BE2C (cell line): ENCODE data around the gene NKX2-2.

Experiments used
- DNase-seq: peaks from one replicate; pipeline ENCODE4 v3.0.0-alpha.2; 2020
- H3K27me3 ChIP-seq: fragments of 250-450 bp; sonication (Bioruptor Pico); 2 replicates; pipeline ENCODE4 v1.5.1; 2020; ENCODE audit warnings: mild to moderate bottlenecking
- H3K36me3 ChIP-seq: fragments of 250-450 bp; sonication (Bioruptor Pico); 2 replicates; pipeline ENCODE4 v1.5.1; 2020; ENCODE audit warnings: mild to moderate bottlenecking
- H3K4me1 ChIP-seq: fragments of 250-450 bp; sonication (Bioruptor Pico); 2 replicates; pipeline ENCODE4 v1.5.1; 2020
- H3K4me3 ChIP-seq: 2 replicates; pipeline ENCODE4 v1.5.1; 2011; ENCODE audit warnings: low read depth, low read length
- H3K9me3 ChIP-seq: fragments of 250-450 bp; sonication (Bioruptor Pico); 2 replicates; pipeline ENCODE4 v1.5.1; 2020
- TF ChIP-seq, protein P1 (sequence below): IDR thresholded peaks from 2 replicates; pipeline ENCODE4 v1.5.1; 2012; ENCODE audit warnings: mild to moderate bottlenecking, low read depth, low read length

NKX2-2 gene

DNA sequence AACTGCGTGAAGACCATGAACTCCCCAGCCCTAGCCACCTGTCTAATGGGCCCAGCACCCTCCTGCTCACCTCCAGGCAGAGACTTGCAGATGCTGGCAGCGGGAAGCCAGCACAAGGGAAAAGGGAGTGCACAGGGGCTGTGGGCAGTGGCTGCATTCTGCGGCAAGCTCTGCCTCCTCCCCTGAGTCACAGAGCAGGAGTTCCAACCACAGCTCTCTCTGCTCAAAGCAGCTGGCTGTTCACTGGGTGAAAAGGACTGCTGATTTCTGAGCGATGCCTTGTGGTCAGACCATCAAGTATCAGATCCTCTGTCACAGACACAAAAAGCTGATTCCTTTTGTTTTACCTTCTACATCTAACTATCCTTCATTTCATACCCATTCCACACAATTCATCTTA is 10.5 kb downstream of the NKX2-2 start:
- DNase-seq: no peak
- Histone ChIP-seq H3K27me3 (peaks cover 51% of the 10 kb centered on the region), H3K4me3 (no peak overlapping the region), H3K9me3 (no peaks in the 10 kb centered on the region), H3K4me1 (no peaks in the 10 kb centered on the region; the same call in 1 of the 2 replicates), H3K36me3 (no peaks in the 10 kb centered on the region)
- TF ChIP-seq, protein P1, sequence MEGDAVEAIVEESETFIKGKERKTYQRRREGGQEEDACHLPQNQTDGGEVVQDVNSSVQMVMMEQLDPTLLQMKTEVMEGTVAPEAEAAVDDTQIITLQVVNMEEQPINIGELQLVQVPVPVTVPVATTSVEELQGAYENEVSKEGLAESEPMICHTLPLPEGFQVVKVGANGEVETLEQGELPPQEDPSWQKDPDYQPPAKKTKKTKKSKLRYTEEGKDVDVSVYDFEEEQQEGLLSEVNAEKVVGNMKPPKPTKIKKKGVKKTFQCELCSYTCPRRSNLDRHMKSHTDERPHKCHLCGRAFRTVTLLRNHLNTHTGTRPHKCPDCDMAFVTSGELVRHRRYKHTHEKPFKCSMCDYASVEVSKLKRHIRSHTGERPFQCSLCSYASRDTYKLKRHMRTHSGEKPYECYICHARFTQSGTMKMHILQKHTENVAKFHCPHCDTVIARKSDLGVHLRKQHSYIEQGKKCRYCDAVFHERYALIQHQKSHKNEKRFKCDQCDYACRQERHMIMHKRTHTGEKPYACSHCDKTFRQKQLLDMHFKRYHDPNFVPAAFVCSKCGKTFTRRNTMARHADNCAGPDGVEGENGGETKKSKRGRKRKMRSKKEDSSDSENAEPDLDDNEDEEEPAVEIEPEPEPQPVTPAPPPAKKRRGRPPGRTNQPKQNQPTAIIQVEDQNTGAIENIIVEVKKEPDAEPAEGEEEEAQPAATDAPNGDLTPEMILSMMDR: no peak

DNA sequence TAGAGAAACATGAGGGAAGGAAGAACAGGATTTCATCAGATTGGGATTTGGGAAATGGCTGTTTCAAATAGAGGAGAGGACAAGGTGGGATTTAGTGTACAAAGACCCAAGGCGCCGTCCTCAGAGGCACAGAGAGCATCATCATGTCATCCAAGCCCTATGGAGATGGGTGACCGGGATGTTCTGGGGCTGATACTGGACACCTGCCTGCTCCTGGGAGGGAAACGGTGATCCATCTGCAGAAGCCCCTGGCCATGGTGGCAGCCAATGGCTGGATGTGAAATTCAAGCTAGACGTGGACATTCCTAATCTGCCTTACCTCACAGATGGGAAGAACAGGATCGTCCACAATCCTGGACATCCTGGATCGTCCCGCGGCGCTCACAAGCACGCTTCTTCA is 12.7 kb downstream of the NKX2-2 start:
- DNase-seq: no peak
- no peak overlapping the region for H3K4me3 ChIP-seq
- H3K9me3 ChIP-seq: no peaks in the 10 kb centered on the region
- peaks cover 45% of the 10 kb centered on the region for H3K27me3 ChIP-seq
- H3K4me1 ChIP-seq: no peaks in the 10 kb centered on the region; the same call in 1 of the 2 replicates
- H3K36me3 ChIP-seq: no peaks in the 10 kb centered on the region
- TF ChIP-seq, protein P1: no peak

DNA sequence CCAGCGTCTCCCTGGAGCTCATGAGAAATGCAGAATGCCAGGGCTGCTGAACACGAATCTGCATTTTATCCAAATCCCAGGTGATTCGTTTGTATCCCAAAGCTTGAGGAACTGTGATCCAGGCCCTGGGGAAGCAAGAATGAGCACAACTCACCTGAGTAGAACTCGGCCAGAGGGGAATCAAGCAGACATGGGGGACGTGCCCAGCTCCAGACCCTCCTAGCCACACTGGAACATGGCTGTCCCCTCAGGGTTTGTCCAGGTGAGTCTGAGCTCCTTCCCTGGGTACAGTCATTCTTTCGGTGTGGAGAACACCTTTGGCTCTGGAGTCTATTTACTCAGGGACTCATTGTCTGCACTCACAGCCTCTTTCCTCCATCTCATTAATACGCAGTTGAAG is 13.3 kb downstream of the NKX2-2 start:
- TF ChIP-seq, protein P1: no peak
- no peaks in the 10 kb centered on the region for H3K36me3 ChIP-seq
- H3K27me3 ChIP-seq: peaks cover 42% of the 10 kb centered on the region
- DNase-seq: no peak
- H3K9me3 ChIP-seq: no peaks in the 10 kb centered on the region
- H3K4me3 ChIP-seq: no peak overlapping the region
- no peaks in the 10 kb centered on the region; the same call in 1 of the 2 replicates for H3K4me1 ChIP-seq

DNA sequence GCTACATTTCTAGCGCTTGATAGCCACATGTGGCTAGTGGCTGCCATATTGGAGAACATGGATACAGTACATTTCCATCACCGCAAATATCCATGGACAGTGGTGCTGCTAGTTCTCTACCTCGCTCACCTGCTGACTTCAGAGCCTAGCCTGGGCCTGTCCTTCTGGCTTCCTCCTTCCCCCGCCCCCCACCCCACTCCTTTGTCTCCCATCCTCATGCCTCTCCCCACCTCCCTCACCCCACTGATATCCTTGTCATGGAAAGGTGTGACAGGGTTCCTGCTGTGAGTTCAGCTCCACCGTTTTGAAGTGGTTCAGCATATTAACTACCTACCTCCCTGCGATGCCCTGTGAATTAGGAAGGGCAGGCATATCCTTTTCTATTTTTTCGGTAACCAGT is 14.2 kb downstream of the NKX2-2 start:
- Histone ChIP-seq H3K36me3 (no peaks in the 10 kb centered on the region), H3K9me3 (no peaks in the 10 kb centered on the region), H3K27me3 (peaks cover 36% of the 10 kb centered on the region), H3K4me3 (no peak overlapping the region), H3K4me1 (no peaks in the 10 kb centered on the region)
- no peak for DNase-seq
- TF ChIP-seq, protein P1: no peak

DNA sequence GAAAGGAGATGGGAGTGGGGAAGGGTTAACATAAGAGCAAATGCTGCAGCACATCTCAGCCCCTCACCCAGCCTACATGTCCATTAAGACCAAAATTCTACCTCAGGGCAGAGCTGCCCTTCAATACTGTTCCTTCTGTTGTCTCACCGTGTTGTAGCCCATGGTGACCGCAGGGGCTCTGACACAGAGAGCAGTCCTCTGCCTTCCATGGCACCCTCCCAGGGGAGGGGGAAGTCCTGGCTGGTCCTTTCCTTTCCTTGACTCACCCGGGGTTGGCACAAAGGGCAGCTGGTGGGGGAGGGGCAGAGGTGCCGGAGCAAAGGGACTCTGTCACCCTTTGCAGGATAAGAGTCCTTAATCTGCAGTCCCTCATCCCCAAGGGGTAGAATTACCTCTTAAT is 15.2 kb downstream of the NKX2-2 start:
- Histone ChIP-seq H3K9me3 (no peaks in the 10 kb centered on the region), H3K4me3 (no peak overlapping the region), H3K36me3 (no peaks in the 10 kb centered on the region), H3K27me3 (peaks cover 38% of the 10 kb centered on the region), H3K4me1 (no peaks in the 10 kb centered on the region)
- DNase-seq: no peak
- TF ChIP-seq, protein P1: no peak

DNA sequence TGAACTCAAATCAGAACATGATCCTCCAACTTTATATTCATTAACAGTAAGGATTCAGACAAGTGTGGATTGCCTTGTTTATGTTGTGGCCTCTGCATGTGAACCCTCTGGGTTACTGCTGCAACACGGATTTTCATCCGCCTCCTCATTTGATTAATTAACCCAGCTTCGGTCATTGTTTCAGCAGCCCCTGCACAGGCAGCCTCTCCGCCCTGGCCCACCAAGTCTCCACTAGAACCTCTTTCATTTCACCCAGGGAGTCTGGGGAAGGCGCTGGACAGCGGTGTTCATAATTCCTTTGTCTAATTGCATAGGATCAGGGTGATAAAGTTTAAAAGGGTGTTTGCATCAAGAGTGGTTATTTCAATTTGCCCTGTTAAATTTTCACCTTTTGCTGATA is 15.7 kb downstream of the NKX2-2 start:
- Histone ChIP-seq H3K27me3 (peaks cover 40% of the 10 kb centered on the region), H3K4me3 (no peak overlapping the region), H3K9me3 (no peaks in the 10 kb centered on the region), H3K36me3 (no peaks in the 10 kb centered on the region), H3K4me1 (no peaks in the 10 kb centered on the region)
- DNase-seq: no peak
- TF ChIP-seq, protein P1: no peak
